IMR-90 (cell line): ENCODE measurements around the gene ZNF207. TPM values are rescaled to one million over a fixed set of nuclear protein-coding genes. Genes with fewer than 3 reads are reported as not detected.

Source experiments
- ATAC-seq: fragments of 200-7000 bp; cut with Tn5 transposase; 2 replicates; pipeline ENCODE4 v1.9.1; 2020; ENCODE audit warnings: low read depth, mild to moderate bottlenecking, moderate library complexity
- BruUV-seq: library from RNA; stranded (reverse); fragments of 400-500 nt; replicated peaks from 2 replicates; lab custom pipeline; 2021; lab: Mats Ljungman, UMichigan
- CTCF ChIA-PET: fragments of 300-600 bp; formaldehyde crosslinking; extraction: SDS; loops from one replicate; lab custom pipeline; 2021; ENCODE audit warnings: antibody characterized with exemption; lab: Yijun Ruan, JAX
- POLR2A ChIA-PET: fragments of 300-600 bp; sonication (Branson Sonifier 250); formaldehyde crosslinking; loops from one replicate; lab custom pipeline; 2022; ENCODE audit warnings: antibody characterized with exemption; ENCODE audit not compliant: unreplicated experiment; lab: Charles Lee
- DNase-seq: peaks from one replicate; pipeline ENCODE4 v3.0.0; 2013
- H2AFZ ChIP-seq: replicated peaks from 2 replicates; pipeline ENCODE3; 2013; ENCODE audit warnings: low read length, mild to moderate bottlenecking; ENCODE audit not compliant: poor library complexity
- H2AK5ac ChIP-seq: 2 replicates; pipeline ENCODE4 v1.6.1; 2013; ENCODE audit warnings: low read depth, low read length, inconsistent platforms
- H2AK9ac ChIP-seq: replicated peaks from 2 replicates; pipeline ENCODE3; 2013; ENCODE audit warnings: mild to moderate bottlenecking, low read depth, low read length, moderate library complexity; ENCODE audit not compliant: poor library complexity
- H2BK120ac ChIP-seq: 2 replicates; pipeline ENCODE4 v1.6.1; 2013; ENCODE audit warnings: low read depth, low read length, inconsistent platforms
- H2BK15ac ChIP-seq: 3 replicates; pipeline ENCODE4 v1.6.1; 2013; ENCODE audit warnings: low read depth, low read length, inconsistent platforms
- H2BK20ac ChIP-seq: 2 replicates; pipeline ENCODE4 v1.6.1; 2013; ENCODE audit warnings: low read depth, mild to moderate bottlenecking, inconsistent platforms, low read length, moderate library complexity
- H2BK5ac ChIP-seq: 2 replicates; pipeline ENCODE4 v1.6.1; 2013; ENCODE audit warnings: mild to moderate bottlenecking, low read depth, low read length, inconsistent platforms; ENCODE audit not compliant: poor library complexity, severe bottlenecking
- H3K14ac ChIP-seq: replicated peaks from 2 replicates; pipeline ENCODE4 v1.6.1; 2013; ENCODE audit warnings: low read depth, low read length, inconsistent platforms
- H3K18ac ChIP-seq: 2 replicates; pipeline ENCODE4 v1.6.1; 2013; ENCODE audit warnings: low read depth, low read length, control low read depth
- H3K23ac ChIP-seq: 2 replicates; pipeline ENCODE4 v1.6.1; 2013; ENCODE audit warnings: low read depth, low read length, inconsistent platforms
- H3K27ac ChIP-seq: 2 replicates; pipeline ENCODE4 v1.5.1; 2013; ENCODE audit warnings: mild to moderate bottlenecking, control low read depth, low read length; ENCODE audit not compliant: insufficient read depth
- H3K27me3 ChIP-seq: 2 replicates; pipeline ENCODE4 v1.6.1; 2013; ENCODE audit warnings: low read length; ENCODE audit not compliant: control insufficient read depth, insufficient read depth
- H3K36me3 ChIP-seq: 2 replicates; pipeline ENCODE4 v1.6.1; 2013; ENCODE audit warnings: low read length, mixed read lengths; ENCODE audit not compliant: control insufficient read depth, insufficient read depth
- H3K4ac ChIP-seq: 2 replicates; pipeline ENCODE4 v1.6.1; 2013; ENCODE audit warnings: low read depth, low read length, inconsistent platforms
- H3K4me1 ChIP-seq: 2 replicates; pipeline ENCODE4 v1.6.1; 2013; ENCODE audit warnings: low read length, mixed read lengths; ENCODE audit not compliant: control insufficient read depth, insufficient read depth
- H3K4me2 ChIP-seq: 2 replicates; pipeline ENCODE4 v1.6.1; 2013; ENCODE audit warnings: low read depth, mild to moderate bottlenecking, control low read depth, low read length, moderate library complexity
- H3K4me3 ChIP-seq: 2 replicates; pipeline ENCODE4 v1.5.1; 2013; ENCODE audit warnings: low read depth, mild to moderate bottlenecking, control low read depth, low read length, moderate library complexity; ENCODE audit not compliant: insufficient read depth
- H3K56ac ChIP-seq: 2 replicates; pipeline ENCODE4 v1.6.1; 2013; ENCODE audit warnings: low read length, inconsistent platforms; ENCODE audit not compliant: insufficient read depth; ENCODE audit errors: extremely low read depth
- H3K79me1 ChIP-seq, 2 experiments: 2 replicates each; pipeline ENCODE4 v1.6.1; 2013; ENCODE audit warnings: low read length in 2 of 2, inconsistent platforms in 1 of 2, low read depth in 1 of 2
- H3K9ac ChIP-seq: 2 replicates; pipeline ENCODE4 v1.6.1; 2013; ENCODE audit warnings: low read depth, low read length, control low read depth
- H3K9me1 ChIP-seq: 2 replicates; pipeline ENCODE4 v1.6.1; 2013; ENCODE audit warnings: low read length, inconsistent platforms; ENCODE audit not compliant: insufficient read depth
- H3K9me3 ChIP-seq: 2 replicates; pipeline ENCODE4 v1.6.1; 2013; ENCODE audit warnings: low read length; ENCODE audit not compliant: control insufficient read depth, insufficient read depth
- H4K20me1 ChIP-seq: 2 replicates; pipeline ENCODE4 v1.6.1; 2013; ENCODE audit warnings: low read length, inconsistent platforms; ENCODE audit not compliant: insufficient read depth
- H4K5ac ChIP-seq: 2 replicates; pipeline ENCODE4 v1.6.1; 2013; ENCODE audit warnings: mild to moderate bottlenecking, low read depth, low read length, control low read depth
- H4K8ac ChIP-seq, 2 experiments: 2 replicates each; pipeline ENCODE4 v1.6.1; 2013; ENCODE audit warnings: low read depth in 2 of 2, low read length in 2 of 2, control low read depth in 1 of 2, inconsistent platforms in 1 of 2
- H4K91ac ChIP-seq: 2 replicates; pipeline ENCODE4 v1.6.1; 2013; ENCODE audit warnings: low read depth, low read length, inconsistent platforms; ENCODE audit not compliant: insufficient read depth
- CEBPB ChIP-seq: IDR thresholded peaks from 2 replicates; pipeline ENCODE4 v1.6.1; 2012; ENCODE audit warnings: low read depth, low read length, improper control_type of control experiment
- FOS ChIP-seq: fragments of 150-350 bp; IDR thresholded peaks from 2 replicates; pipeline ENCODE4 v1.6.1; 2016; ENCODE audit warnings: low read depth, low read length
- MAFK ChIP-seq: IDR thresholded peaks from 2 replicates; pipeline ENCODE4 v1.6.1; 2012; ENCODE audit warnings: low read depth, low read length, improper control_type of control experiment
- POLR2A ChIP-seq: IDR thresholded peaks from 2 replicates; pipeline ENCODE4 v1.6.1; 2012; ENCODE audit warnings: mild to moderate bottlenecking, low read depth, low read length
- RAD21 ChIP-seq: IDR thresholded peaks from 2 replicates; pipeline ENCODE4 v1.6.1; 2012; ENCODE audit warnings: low read length, improper control_type of control experiment
- RCOR1 ChIP-seq: IDR thresholded peaks from 2 replicates; pipeline ENCODE4 v1.6.1; 2012; ENCODE audit warnings: mild to moderate bottlenecking, low read length, improper control_type of control experiment; ENCODE audit not compliant: insufficient replicate concordance
- WGBS, 2 experiments: methylation state at CpG; one replicate each; pipeline versions ENCODE4 v1.1.5 to v1.1.7; 2013; ENCODE audit warnings: missing lambda C conversion rate in 2 of 2; ENCODE audit not compliant: insufficient read length in 1 of 2; ENCODE audit errors: extremely low coverage in 2 of 2; 5-methylcytosine and 5-hydroxymethylcytosine counted together
- dilution Hi-C: fragments of 300-500 bp; cut with HindIII; formaldehyde crosslinking; loops from one replicate; pipeline ENCODE4 v1.14.3; 2018; ENCODE audit warnings: low sequenced_read_pairs; ENCODE audit not compliant: unreplicated experiment
- in situ Hi-C: fragments of 300-500 bp; cut with MboI; formaldehyde crosslinking; loops from 3 replicates; pipeline ENCODE4 v1.14.3; 2019; ENCODE audit warnings: low sequenced_read_pairs, inconsistent platforms, mixed read lengths
- intact Hi-C: fragments of 100-400 bp; cut with micrococcal nuclease; formaldehyde crosslinking; loops from 2 replicates; pipeline ENCODE4 v1.10.0; 2022
- polyA plus RNA-seq, 3 experiments: library from polyadenylated mRNA; depleted of rRNA; stranded (reverse); fragments of >200 nt; gene quantifications; 2 replicates each; pipeline ENCODE4 v1.2.3, GENCODE V29; 2012; ENCODE audit warnings: low replicate concordance in 1 of 3
- total RNA-seq: library from RNA; depleted of rRNA; stranded (reverse); fragments of >200 nt; gene quantifications from 2 replicates; pipeline ENCODE4 v1.2.3, GENCODE V29; 2012

The ZNF207 gene
- total and polyA plus RNA-seq, 2 of the 4 experiments (the other 2 are of a cell fraction): 199 to 207 TPM

GRCh38 chr17:32385121-32385520 is 35.2 kb downstream of the ZNF207 start:
- H3K79me1 ChIP-seq: peaks cover 9 to 18% of the 10 kb centered on the region in 2 experiments; a peak in 3 of 4 replicates
- H3K4me1 ChIP-seq: no peaks in the 10 kb centered on the region
- no peak overlapping the region for H2AFZ ChIP-seq
- no peaks in the 10 kb centered on the region for H3K27me3 ChIP-seq
- in situ Hi-C loops (no loop called here), dilution Hi-C loops (no loop called here), intact Hi-C loops (no loop called here)
- no peak overlapping the region for H3K18ac ChIP-seq
- H3K4me3 ChIP-seq: no peak overlapping the region
- no TSS peak for BruUV-seq
- DNase-seq (no peak), ATAC-seq (no peak)
- H4K91ac ChIP-seq: no peak overlapping the region
- peaks cover 4% of the 10 kb centered on the region; the same call in 1 of the 2 replicates for H4K20me1 ChIP-seq
- ChIA-PET CTCF (no interaction called here), POLR2A (no interaction called here)
- H2BK5ac ChIP-seq: no peak overlapping the region
- no peak overlapping the region for H4K5ac ChIP-seq
- peaks cover 17% of the 10 kb centered on the region for H3K36me3 ChIP-seq
- no peak overlapping the region for H2AK5ac ChIP-seq
- H3K4ac ChIP-seq: no peak overlapping the region
- H3K14ac ChIP-seq: no peak overlapping the region
- no peak overlapping the region for H3K23ac ChIP-seq
- H2BK120ac ChIP-seq: no peak overlapping the region
- no peak overlapping the region for H2BK15ac ChIP-seq
- TF ChIP-seq RAD21 (no peak), FOS (no peak), CEBPB (no peak), POLR2A (no peak; the same call in 1 of the 2 replicates), MAFK (no peak), RCOR1 (no peak)
- no peak overlapping the region for H3K27ac ChIP-seq
- H3K9me3 ChIP-seq: no peaks in the 10 kb centered on the region
- H2BK20ac ChIP-seq: no peak overlapping the region
- WGBS, 2 experiments: 82% methylated on average over 2 of the region's 7 CpGs; no CpG with 5 or more reads in 1 of the 2 experiments
- peaks cover 2% of the 10 kb centered on the region; the same call in 1 of the 2 replicates for H3K9me1 ChIP-seq
- no peak overlapping the region for H2AK9ac ChIP-seq
- no peak overlapping the region for H3K4me2 ChIP-seq
- no peak overlapping the region for H4K8ac ChIP-seq
- H3K56ac ChIP-seq: no peak overlapping the region
- H3K9ac ChIP-seq: no peak overlapping the region
